GM21367 (cell line): ENCODE data around the gene GPRC5C.
"Not testable (repeated sequence)": the region's sequence is repeated elsewhere in the genome, so short reads cannot be mapped to it uniquely, and the experiment has no call there.

Source experiments
- ATAC-seq: cut with Tn5 transposase; IDR thresholded peaks from one replicate; pipeline ENCODE4 v1.9.1; 2021; ENCODE audit not compliant: unreplicated experiment

GPRC5C gene

GRCh38 chr17:74404789-74405188 is 27.1 kb upstream of the GPRC5C start:
- no peak for ATAC-seq

GRCh38 chr17:74405311-74405710 is 26.6 kb upstream of the GPRC5C start:
- ATAC-seq = not testable (repeated sequence)

GRCh38 chr17:74407384-74407783 is 24.5 kb upstream of the GPRC5C start:
- ATAC-seq = no peak

GRCh38 chr17:74408262-74408661 is 23.6 kb upstream of the GPRC5C start:
- no peak for ATAC-seq

- ATAC-seq = no peak
These were observed 23.1 kb upstream of the GPRC5C start for GRCh38 chr17:74408815-74409214.

- ATAC-seq = no peak
These were observed 21.9 kb upstream of the GPRC5C start for GRCh38 chr17:74410001-74410443.

GRCh38 chr17:74412581-74412980 is 19.3 kb upstream of the GPRC5C start:
- ATAC-seq = no peak

- no peak for ATAC-seq
These were observed 18.4 kb upstream of the GPRC5C start for GRCh38 chr17:74413491-74413890.

- ATAC-seq = no peak
These were observed 17.4 kb upstream of the GPRC5C start for GRCh38 chr17:74414510-74414909.

GRCh38 chr17:74415608-74416396 is 16.1 kb upstream of the GPRC5C start:
- no peak for ATAC-seq

- ATAC-seq = no peak
These were observed 14.5 kb upstream of the GPRC5C start for GRCh38 chr17:74417178-74418045.

GRCh38 chr17:74419928-74420411 is 11.9 kb upstream of the GPRC5C start:
- no peak for ATAC-seq

GRCh38 chr17:74424117-74424516 is 7.8 kb upstream of the GPRC5C start:
- ATAC-seq = no peak

- ATAC-seq = no peak
These were observed 7.2 kb upstream of the GPRC5C start for GRCh38 chr17:74424657-74425056.

- ATAC-seq = no peak
These were observed 5.3 kb upstream of the GPRC5C start for GRCh38 chr17:74426551-74427047.

GRCh38 chr17:74427048-74427762 is 4.7 kb upstream of the GPRC5C start:
- ATAC-seq = no peak

GRCh38 chr17:74427763-74428153 is 4.1 kb upstream of the GPRC5C start:
- ATAC-seq = no peak

GRCh38 chr17:74429604-74430384 is 2.1 kb upstream of the GPRC5C start:
- ATAC-seq = peak; percentile 11

- no peak for ATAC-seq
These were observed 1.5 kb upstream of the GPRC5C start for GRCh38 chr17:74430385-74430705.
